Breast epithelium (tissue), 4 donors: Measurements from ENCODE around the gene GPX2. TPM values are rescaled to one million over a fixed set of nuclear protein-coding genes. Genes with fewer than 3 reads are reported as not detected.

Experiments used
- DNase-seq, 2 donors: peaks; one replicate each; pipeline ENCODE4 v3.0.0-alpha.2; 2019; ENCODE audit warnings: low spot score in 2 of 2
- H3K27ac ChIP-seq, 2 donors: fragments of 200-600 bp; sonication (generic) in 1 of 2; one replicate each; pipeline ENCODE4 v1.5.1; 2016 to 2019; ENCODE audit warnings: mild to moderate bottlenecking in 1 of 2
- H3K27me3 ChIP-seq, 2 donors: fragments of 200-600 bp; sonication (generic) in 1 of 2; one replicate each; pipeline versions ENCODE4 v1.5.1 to v1.6.0; 2017 to 2019; ENCODE audit warnings: control low read depth in 1 of 2, mild to moderate bottlenecking in 1 of 2
- H3K36me3 ChIP-seq: fragments of 200-600 bp; one replicate; pipeline ENCODE4 v1.5.1; 2019
- H3K4me1 ChIP-seq, 2 donors: fragments of 200-600 bp; sonication (generic); one replicate each; pipeline ENCODE4 v1.5.1; 2016 to 2019; ENCODE audit warnings: control low read depth in 1 of 2
- H3K4me3 ChIP-seq, 3 donors: fragments of 200-600 bp; sonication (generic); 1 replicate in 2 of 3; 2 replicates in 1 of 3; pipeline ENCODE4 v1.5.1; 2016 to 2019; ENCODE audit warnings: mild to moderate bottlenecking in 3 of 3, moderate library complexity in 2 of 3
- H3K9me3 ChIP-seq, 2 donors: fragments of 200-600 bp; sonication (generic) in 1 of 2; one replicate each; pipeline ENCODE4 v1.5.1; 2016 to 2019; ENCODE audit warnings: control low read depth in 1 of 2
- CTCF ChIP-seq, 3 donors: fragments of 450-650 bp; IDR thresholded peaks; one replicate each; pipeline ENCODE4 v1.5.1; 2016 to 2017; ENCODE audit warnings: antibody characterized with exemption in 3 of 3, mild to moderate bottlenecking in 3 of 3, moderate library complexity in 3 of 3
- POLR2A ChIP-seq: fragments of 450-650 bp; IDR thresholded peaks from one replicate; pipeline ENCODE4 v1.6.1; 2016; ENCODE audit warnings: antibody characterized with exemption, mild to moderate bottlenecking, moderate library complexity
- POLR2AphosphoS5 ChIP-seq, 3 donors: sonication (generic); formaldehyde crosslinking; IDR thresholded peaks; one replicate each; pipeline ENCODE4 v1.6.1; 2017; ENCODE audit warnings: antibody characterized with exemption in 3 of 3
- intact Hi-C: fragments of 100-400 bp; cut with DNase I; formaldehyde crosslinking; loops from one replicate; pipeline ENCODE4 v1.15.1; 2023; ENCODE audit warnings: low total_unique reads
- total RNA-seq, 3 donors: library from RNA; depleted of rRNA; stranded (reverse); fragments of >200 nt; gene quantifications; one replicate each; pipeline ENCODE4 v1.1.0, GENCODE V29; 2016

The GPX2 gene
- total RNA-seq, 3 donors from 2014 or later: 4.4 to 7.5 TPM; not detected in 1

DNA sequence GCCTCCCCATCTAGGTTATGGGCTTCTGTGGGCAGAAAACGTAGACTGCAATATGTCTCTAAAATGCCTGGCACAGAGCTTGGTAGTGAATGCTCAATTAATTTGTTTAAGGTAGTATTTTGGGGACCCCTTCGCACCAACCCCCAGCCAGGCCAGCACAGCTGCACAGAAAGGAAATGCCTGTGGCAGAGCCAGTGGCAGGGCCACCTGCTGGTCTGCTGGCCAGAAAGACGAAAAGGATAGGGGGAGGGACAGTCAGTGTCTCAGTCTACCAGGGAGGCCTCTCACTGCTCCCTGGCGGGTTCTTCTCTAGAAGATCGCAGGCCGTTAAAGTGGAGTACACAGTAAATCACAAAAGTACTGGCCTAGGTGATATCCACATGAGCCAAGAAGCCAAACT is 26.1 kb upstream of the GPX2 start:
- no peak for DNase-seq
- TF ChIP-seq CTCF (IDR thresholded peaks at IDR 0.05) (no peak), POLR2A (no peak)
- H3K4me1 ChIP-seq: peaks cover 0 to 13% of the 10 kb centered on the region in 2 donors
- no peaks in the 10 kb centered on the region for H3K27me3 ChIP-seq
- no peaks in the 10 kb centered on the region for H3K9me3 ChIP-seq
- peak overlapping the region; percentile 41 to 48 for H3K27ac ChIP-seq
- H3K36me3 ChIP-seq: no peaks in the 10 kb centered on the region
- no peak overlapping the region for H3K4me3 ChIP-seq
- intact Hi-C loops: no loop called here

DNA sequence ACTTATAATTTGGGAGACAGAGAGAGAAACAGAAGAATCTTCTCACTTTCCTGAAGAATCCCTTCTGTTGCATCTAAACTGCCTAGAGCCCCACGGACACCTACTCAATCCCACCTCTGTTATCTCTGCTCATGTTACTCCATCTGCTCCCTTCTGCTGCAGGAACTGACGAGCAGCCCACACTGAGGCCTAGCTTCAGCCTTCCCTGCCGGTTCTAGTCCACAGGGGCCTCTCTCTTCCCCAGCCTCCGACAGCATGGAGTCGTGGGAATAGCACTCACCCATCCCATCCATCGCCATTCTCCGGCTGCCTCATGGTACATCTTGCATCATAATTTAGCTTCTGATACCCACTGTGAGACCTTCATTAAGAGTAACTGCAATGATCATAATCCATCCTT is 25.6 kb upstream of the GPX2 start:
- no peak for DNase-seq
- TF ChIP-seq POLR2A (no peak), POLR2AphosphoS5 (IDR thresholded peaks at IDR 0.05) (no peak), CTCF (IDR thresholded peaks at IDR 0.05) (no peak)
- Histone ChIP-seq H3K36me3 (no peaks in the 10 kb centered on the region), H3K27me3 (no peaks in the 10 kb centered on the region), H3K27ac (peak overlapping the region; percentile 43 to 45), H3K9me3 (no peaks in the 10 kb centered on the region), H3K4me3 (no peak overlapping the region), H3K4me1 (peaks cover 0 to 13% of the 10 kb centered on the region in 2 donors)
- intact Hi-C loops: no loop called here

GRCh38 chr14:64966976-64967375 is 24.4 kb upstream of the GPX2 start:
- intact Hi-C loops: no loop called here
- peak in 1 of 3 donors; percentile 45 for TF ChIP-seq POLR2AphosphoS5 (IDR thresholded peaks at IDR 0.05)
- no peak for TF ChIP-seq CTCF (IDR thresholded peaks at IDR 0.05)
- no peaks in the 10 kb centered on the region for H3K27me3 ChIP-seq
- DNase-seq: peak; percentile 79 to 87
- H3K4me1 ChIP-seq: peaks cover 0 to 13% of the 10 kb centered on the region in 2 donors
- no peak overlapping the region for H3K4me3 ChIP-seq
- H3K36me3 ChIP-seq: no peaks in the 10 kb centered on the region
- H3K9me3 ChIP-seq: no peaks in the 10 kb centered on the region
- H3K27ac ChIP-seq: peak overlapping the region; percentile 73 to 81

- DNase-seq: no peak
These were observed 22.9 kb upstream of the GPX2 start for GRCh38 chr14:64965356-64966000.

More at GRCh38 chr14:64965356-64966000, 22.9 kb upstream of the GPX2 start:
- no peaks in the 10 kb centered on the region for H3K9me3 ChIP-seq
- TF ChIP-seq CTCF (IDR thresholded peaks at IDR 0.05) (no peak), POLR2A (no peak)
- peak overlapping the region; percentile 68 to 73 for H3K27ac ChIP-seq
- H3K4me3 ChIP-seq: no peak overlapping the region
- no peaks in the 10 kb centered on the region for H3K27me3 ChIP-seq
- no peaks in the 10 kb centered on the region for H3K36me3 ChIP-seq
- intact Hi-C loops: no loop called here
- peaks cover 0 to 13% of the 10 kb centered on the region in 2 donors for H3K4me1 ChIP-seq
